WTC11 (cell line): ENCODE measurements around the gene COLGALT1.

ENCODE experiments used
- GABPB1 ChIP-seq: sonication (generic); formaldehyde crosslinking; IDR thresholded peaks from 2 replicates; pipeline ENCODE4 v1.8.1; 2023; ENCODE audit warnings: mild to moderate bottlenecking, missing genetic modification reagents
- TF ChIP-seq, protein P1 (sequence below): fragments of 200-600 bp; IDR thresholded peaks from 2 replicates; pipeline ENCODE4 v1.8.0; 2022; ENCODE audit warnings: antibody characterized with exemption
- TF ChIP-seq, protein P2 (sequence below): sonication (generic); formaldehyde crosslinking; IDR thresholded peaks from 2 replicates; pipeline ENCODE4 v1.8.1; 2023; ENCODE audit warnings: mild to moderate bottlenecking, missing genetic modification reagents, moderate library complexity

DNA sequence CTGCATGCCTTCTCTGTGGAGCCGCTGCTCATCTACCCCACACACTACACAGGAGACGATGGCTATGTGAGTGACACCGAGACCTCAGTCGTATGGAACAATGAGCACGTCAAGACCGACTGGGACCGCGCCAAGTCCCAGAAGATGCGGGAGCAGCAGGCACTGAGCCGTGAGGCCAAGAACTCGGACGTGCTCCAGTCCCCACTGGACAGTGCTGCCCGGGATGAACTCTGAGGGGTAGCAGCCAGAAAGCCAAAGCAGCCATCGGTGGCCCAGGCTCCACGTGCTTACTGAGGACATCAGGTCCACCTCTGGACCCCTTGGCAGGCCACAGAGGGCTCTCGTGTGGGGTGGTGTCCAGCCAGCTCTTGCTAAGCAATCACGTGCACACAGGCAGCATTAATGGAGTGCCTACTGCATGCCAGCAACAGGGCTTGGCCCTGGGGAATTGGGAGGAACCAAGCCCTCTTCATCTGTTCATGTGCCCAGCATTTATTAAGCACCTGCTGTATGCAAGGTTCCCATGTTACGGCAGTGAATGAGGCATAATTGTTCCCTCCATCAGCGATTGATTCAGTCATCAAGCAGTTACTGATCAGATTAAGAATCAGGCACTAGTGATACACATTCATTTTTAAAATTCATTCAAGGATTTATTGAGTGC is 25.9 kb downstream of the COLGALT1 start:
- TF ChIP-seq, protein P1, sequence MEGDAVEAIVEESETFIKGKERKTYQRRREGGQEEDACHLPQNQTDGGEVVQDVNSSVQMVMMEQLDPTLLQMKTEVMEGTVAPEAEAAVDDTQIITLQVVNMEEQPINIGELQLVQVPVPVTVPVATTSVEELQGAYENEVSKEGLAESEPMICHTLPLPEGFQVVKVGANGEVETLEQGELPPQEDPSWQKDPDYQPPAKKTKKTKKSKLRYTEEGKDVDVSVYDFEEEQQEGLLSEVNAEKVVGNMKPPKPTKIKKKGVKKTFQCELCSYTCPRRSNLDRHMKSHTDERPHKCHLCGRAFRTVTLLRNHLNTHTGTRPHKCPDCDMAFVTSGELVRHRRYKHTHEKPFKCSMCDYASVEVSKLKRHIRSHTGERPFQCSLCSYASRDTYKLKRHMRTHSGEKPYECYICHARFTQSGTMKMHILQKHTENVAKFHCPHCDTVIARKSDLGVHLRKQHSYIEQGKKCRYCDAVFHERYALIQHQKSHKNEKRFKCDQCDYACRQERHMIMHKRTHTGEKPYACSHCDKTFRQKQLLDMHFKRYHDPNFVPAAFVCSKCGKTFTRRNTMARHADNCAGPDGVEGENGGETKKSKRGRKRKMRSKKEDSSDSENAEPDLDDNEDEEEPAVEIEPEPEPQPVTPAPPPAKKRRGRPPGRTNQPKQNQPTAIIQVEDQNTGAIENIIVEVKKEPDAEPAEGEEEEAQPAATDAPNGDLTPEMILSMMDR, result no peak
- TF ChIP-seq, protein P2, sequence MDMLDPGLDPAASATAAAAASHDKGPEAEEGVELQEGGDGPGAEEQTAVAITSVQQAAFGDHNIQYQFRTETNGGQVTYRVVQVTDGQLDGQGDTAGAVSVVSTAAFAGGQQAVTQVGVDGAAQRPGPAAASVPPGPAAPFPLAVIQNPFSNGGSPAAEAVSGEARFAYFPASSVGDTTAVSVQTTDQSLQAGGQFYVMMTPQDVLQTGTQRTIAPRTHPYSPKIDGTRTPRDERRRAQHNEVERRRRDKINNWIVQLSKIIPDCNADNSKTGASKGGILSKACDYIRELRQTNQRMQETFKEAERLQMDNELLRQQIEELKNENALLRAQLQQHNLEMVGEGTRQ (CRISPR knock-in tag), result no peak
- TF ChIP-seq GABPB1 (CRISPR knock-in tag), result no peak
